Stomach (tissue), 9 donors: Measurements from ENCODE around the gene TBC1D16. TPM values are rescaled to one million over a fixed set of nuclear protein-coding genes. Genes with fewer than 3 reads are reported as not detected.

ENCODE experiments used
- DNase-seq, 2 donors: peaks; one replicate each; pipeline versions ENCODE4 v3.0.0 to v3.0.0-alpha.2; 2013 to 2019
- H3K27ac ChIP-seq, 5 donors: fragments of 200-600 bp in 4 of 5; sonication (generic) in 4 of 5; one replicate each; pipeline ENCODE4 v1.5.1; 2013 to 2019; ENCODE audit warnings: mild to moderate bottlenecking in 1 of 5, moderate library complexity in 1 of 5
- H3K27me3 ChIP-seq, 3 donors: fragments of 200-600 bp; sonication (generic); one replicate each; pipeline ENCODE4 v1.5.1; 2017 to 2019; ENCODE audit warnings: mixed run types in 1 of 3
- H3K36me3 ChIP-seq, 4 donors: fragments of 200-600 bp; sonication (generic); 1 replicate in 3 of 4; 2 replicates in 1 of 4; pipeline ENCODE4 v1.5.1; 2016 to 2019
- H3K4me1 ChIP-seq, 4 donors: fragments of 200-600 bp; sonication (generic); one replicate each; pipeline ENCODE4 v1.5.1; 2016 to 2019
- H3K4me3 ChIP-seq, 4 donors: fragments of 200-600 bp; sonication (generic) in 3 of 4; one replicate each; pipeline ENCODE4 v1.5.1; 2016 to 2019; ENCODE audit warnings: mild to moderate bottlenecking in 1 of 4
- H3K9me3 ChIP-seq, 4 donors: fragments of 200-600 bp; sonication (generic); one replicate each; pipeline ENCODE4 v1.5.1; 2016 to 2019
- EP300 ChIP-seq: sonication (generic); formaldehyde crosslinking; IDR thresholded peaks from one replicate; pipeline ENCODE4 v1.6.1; 2017; ENCODE audit warnings: antibody characterized with exemption
- POLR2A ChIP-seq, 4 donors: fragments of 450-650 bp; IDR thresholded peaks; one replicate each; pipeline ENCODE4 v1.6.1; 2016; ENCODE audit warnings: antibody characterized with exemption in 4 of 4, control low read depth in 2 of 4, mild to moderate bottlenecking in 1 of 4, moderate library complexity in 1 of 4
- POLR2AphosphoS5 ChIP-seq, 3 donors: sonication (generic); formaldehyde crosslinking; IDR thresholded peaks; one replicate each; pipeline ENCODE4 v1.6.1; 2016; ENCODE audit warnings: antibody characterized with exemption in 3 of 3
- WGBS, 5 donors: extraction: QIAGEN DNeasy Blood & Tissue Kit in 3 of 5; methylation state at CpG; one replicate each; pipeline versions ENCODE4 v1.1.5 to v1.1.7; 2013 to 2018; 5-methylcytosine and 5-hydroxymethylcytosine counted together
- intact Hi-C: fragments of 100-400 bp; cut with DNase I; formaldehyde crosslinking; loops from one replicate; pipeline ENCODE4 v1.15.1; 2023; ENCODE audit warnings: low total_unique reads
- polyA plus RNA-seq, 3 donors: library from polyadenylated mRNA; stranded (reverse); fragments of 200-250 nt; gene quantifications; one replicate each; pipeline ENCODE4 v1.2.3, GENCODE V29; 2013
- total RNA-seq, 5 donors: library from RNA; depleted of rRNA; stranded (reverse); fragments of >200 nt; gene quantifications; one replicate each; pipeline versions ENCODE4 v1.1.0 to v1.2.3, GENCODE V29; 2014 to 2016
- TF ChIP-seq, protein P1 (sequence below), 7 experiments: fragments of 450-650 bp in 4 of 7; fragments of 200-600 bp in 3 of 7; sonication (generic) in 3 of 7; IDR thresholded peaks; one replicate each; pipeline ENCODE4 v1.5.1; 2016 to 2019; ENCODE audit warnings: antibody characterized with exemption in 7 of 7, control low read depth in 2 of 7, mild to moderate bottlenecking in 1 of 7
- donor health status: healthy with polysubstance abuse.
- donor health status: Bipolar disorder and iron deficiency.
- donor health status: healthy.

Gene TBC1D16
- total and polyA plus RNA-seq, 8 donors = 3.0 to 22.2 (median 16.8) TPM

DNA sequence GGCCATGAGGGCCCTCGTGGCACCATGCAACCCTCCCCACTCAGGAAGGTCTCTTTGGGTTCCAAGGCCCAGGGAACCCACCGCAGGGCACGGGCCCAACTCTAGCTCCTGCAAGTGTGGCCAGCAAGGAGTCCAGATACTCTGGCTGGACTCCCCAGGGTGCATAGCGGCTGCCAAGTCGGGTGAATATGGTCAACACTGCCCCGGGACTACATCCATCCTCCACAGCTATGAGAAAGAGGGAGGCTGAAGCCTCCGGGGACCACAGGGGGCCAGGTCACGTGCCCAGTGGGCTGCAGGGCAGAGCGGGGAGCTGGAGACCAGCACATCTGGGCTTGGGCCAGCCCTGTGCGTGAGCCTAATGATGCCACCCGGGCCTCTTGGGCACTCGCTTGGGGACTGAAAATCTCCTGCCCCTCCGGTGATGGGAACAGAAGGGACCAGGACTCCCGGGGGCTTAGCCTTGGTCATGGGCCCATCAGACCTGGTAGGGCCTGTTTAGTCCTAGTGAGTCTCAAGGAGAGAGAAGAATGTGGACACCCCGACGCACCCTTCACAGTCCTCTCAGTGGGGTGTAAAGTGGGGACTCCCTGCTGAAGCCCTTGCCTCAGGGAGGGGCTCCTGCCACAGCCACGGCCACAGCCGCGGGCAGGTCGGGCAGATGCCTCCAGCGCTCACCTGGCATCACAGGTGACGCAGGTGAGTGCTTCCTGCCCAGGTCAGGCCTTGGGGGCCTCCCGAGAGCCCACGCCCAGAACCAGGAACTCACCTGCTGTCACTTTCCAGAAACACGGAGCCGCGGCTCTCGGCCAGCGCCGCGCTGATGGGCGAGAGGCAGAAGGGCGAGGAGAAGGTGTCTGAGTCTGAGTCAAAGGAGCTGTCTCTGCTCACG is 26.0 kb downstream of the TBC1D16 start:
- WGBS, 5 donors = 88 to 94% (median 90%) methylated on average over 27 to 34 of the region's 34 CpGs
- H3K4me1 ChIP-seq = peaks cover 5 to 26% (median 21%) of the 10 kb centered on the region in 4 donors
- H3K4me3 ChIP-seq = no peak overlapping the region
- no peaks in the 10 kb centered on the region for H3K27me3 ChIP-seq
- intact Hi-C loops = no loop called here
- no peak for TF ChIP-seq EP300
- TF ChIP-seq, protein P1, sequence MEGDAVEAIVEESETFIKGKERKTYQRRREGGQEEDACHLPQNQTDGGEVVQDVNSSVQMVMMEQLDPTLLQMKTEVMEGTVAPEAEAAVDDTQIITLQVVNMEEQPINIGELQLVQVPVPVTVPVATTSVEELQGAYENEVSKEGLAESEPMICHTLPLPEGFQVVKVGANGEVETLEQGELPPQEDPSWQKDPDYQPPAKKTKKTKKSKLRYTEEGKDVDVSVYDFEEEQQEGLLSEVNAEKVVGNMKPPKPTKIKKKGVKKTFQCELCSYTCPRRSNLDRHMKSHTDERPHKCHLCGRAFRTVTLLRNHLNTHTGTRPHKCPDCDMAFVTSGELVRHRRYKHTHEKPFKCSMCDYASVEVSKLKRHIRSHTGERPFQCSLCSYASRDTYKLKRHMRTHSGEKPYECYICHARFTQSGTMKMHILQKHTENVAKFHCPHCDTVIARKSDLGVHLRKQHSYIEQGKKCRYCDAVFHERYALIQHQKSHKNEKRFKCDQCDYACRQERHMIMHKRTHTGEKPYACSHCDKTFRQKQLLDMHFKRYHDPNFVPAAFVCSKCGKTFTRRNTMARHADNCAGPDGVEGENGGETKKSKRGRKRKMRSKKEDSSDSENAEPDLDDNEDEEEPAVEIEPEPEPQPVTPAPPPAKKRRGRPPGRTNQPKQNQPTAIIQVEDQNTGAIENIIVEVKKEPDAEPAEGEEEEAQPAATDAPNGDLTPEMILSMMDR (IDR thresholded peaks at IDR 0.05) = no peak
- TF ChIP-seq POLR2A (IDR thresholded peaks at IDR 0.05) = no peak
- TF ChIP-seq POLR2AphosphoS5 (IDR thresholded peaks at IDR 0.05) = no peak
- H3K9me3 ChIP-seq = no peaks in the 10 kb centered on the region
- peak overlapping the region in 1 of 5 donors; percentile 50 for H3K27ac ChIP-seq
- H3K36me3 ChIP-seq = peaks cover 21 to 48% (median 45%) of the 10 kb centered on the region in 4 donors
- DNase-seq = no peak

DNA sequence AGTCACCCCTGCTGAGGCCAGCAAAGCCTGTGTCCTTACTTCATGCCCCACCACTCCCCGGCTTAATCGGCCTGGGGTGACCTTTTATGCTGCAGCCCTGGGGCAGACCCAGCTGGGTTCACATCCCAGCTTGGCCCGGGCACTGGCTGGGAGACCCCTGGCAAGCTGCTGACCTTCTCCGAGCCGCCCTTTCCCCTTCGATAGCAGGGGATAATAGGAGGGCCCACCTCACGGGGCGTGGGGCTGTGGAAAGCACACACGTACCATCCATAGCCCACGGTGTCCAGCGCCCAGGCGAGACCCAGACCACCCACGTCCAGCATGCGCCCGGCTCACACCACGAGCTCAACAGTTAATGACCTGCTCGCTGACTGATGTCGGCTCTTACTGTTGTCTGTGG is 26.8 kb downstream of the TBC1D16 start:
- H3K9me3 ChIP-seq = no peaks in the 10 kb centered on the region
- no peaks in the 10 kb centered on the region for H3K27me3 ChIP-seq
- TF ChIP-seq POLR2A (IDR thresholded peaks at IDR 0.05) (no peak), POLR2AphosphoS5 (IDR thresholded peaks at IDR 0.05) (no peak), EP300 (no peak)
- TF ChIP-seq, protein P1 (IDR thresholded peaks at IDR 0.05) = no peak
- DNase-seq = no peak
- H3K4me3 ChIP-seq = no peak overlapping the region
- H3K4me1 ChIP-seq = peaks cover 5 to 26% (median 21%) of the 10 kb centered on the region in 4 donors
- peak overlapping the region; percentile 22 to 51 (median 39) for H3K27ac ChIP-seq
- 60 to 80% (median 69%) methylated on average over 18 of the region's 18 CpGs for WGBS, 5 donors
- intact Hi-C loops = no loop called here
- peaks cover 21 to 48% (median 45%) of the 10 kb centered on the region in 4 donors for H3K36me3 ChIP-seq

DNA sequence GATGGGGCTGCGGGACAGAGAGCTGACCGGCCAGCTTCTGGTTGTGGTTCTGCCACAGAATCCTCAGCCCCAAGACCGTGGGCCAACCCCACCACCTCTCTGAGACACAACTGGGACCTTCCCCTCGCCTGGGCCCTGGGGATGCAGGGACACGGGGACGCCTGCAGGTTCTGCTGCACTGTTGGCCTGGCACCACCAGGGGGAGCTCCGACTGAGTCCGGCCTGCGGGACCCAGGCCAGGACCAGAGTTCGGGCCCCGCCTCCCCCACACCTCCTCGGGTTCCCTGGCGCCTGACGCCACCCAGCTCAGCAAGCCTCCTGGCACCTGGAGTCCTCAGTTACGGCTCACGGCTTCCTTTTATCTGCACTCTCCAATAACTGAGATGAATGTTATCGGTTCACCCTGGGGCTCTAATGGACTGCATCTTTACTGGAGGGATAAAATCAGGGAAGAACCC is 27.3 kb downstream of the TBC1D16 start:
- peak overlapping the region in 4 of 5 donors; percentile 22 to 51 (median 44) for H3K27ac ChIP-seq
- H3K36me3 ChIP-seq = peaks cover 21 to 44% (median 43%) of the 10 kb centered on the region in 4 donors
- intact Hi-C loops = no loop called here
- DNase-seq = peak; percentile 88 to 92
- no peaks in the 10 kb centered on the region for H3K27me3 ChIP-seq
- 10 to 30% (median 14%) methylated on average over 11 to 17 of the region's 17 CpGs for WGBS, 5 donors
- no peak overlapping the region for H3K4me3 ChIP-seq
- H3K4me1 ChIP-seq = peaks cover 5 to 26% (median 21%) of the 10 kb centered on the region in 4 donors
- no peaks in the 10 kb centered on the region for H3K9me3 ChIP-seq
- TF ChIP-seq, protein P1 (IDR thresholded peaks at IDR 0.05) = peak in 5 of 7 experiments; percentile 90 to 97 (median 96)
- TF ChIP-seq POLR2A (IDR thresholded peaks at IDR 0.05) = no peak
- TF ChIP-seq EP300 = no peak
- peak; percentile 21 to 79 (median 23) for TF ChIP-seq POLR2AphosphoS5 (IDR thresholded peaks at IDR 0.05)

DNA sequence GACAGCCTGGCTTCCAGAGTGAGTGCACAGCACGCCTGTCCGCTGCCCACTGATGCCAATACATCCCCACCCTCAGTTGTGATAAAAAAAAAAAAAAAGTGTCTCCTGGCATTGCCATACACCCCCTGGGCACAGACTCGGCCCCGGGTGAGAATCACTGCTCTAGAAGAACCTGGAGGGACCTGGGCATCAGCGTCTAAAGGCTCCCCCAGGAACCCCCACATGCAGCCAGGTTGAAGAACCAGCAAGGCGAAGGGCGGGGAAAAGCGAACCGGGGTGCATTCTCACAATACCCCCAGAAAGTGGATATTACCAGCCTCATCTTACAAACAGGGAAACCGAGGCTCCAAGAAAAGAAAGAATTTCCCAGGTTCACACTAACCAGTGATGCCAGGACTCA is 27.7 kb downstream of the TBC1D16 start:
- no peak for DNase-seq
- intact Hi-C loops = no loop called here
- 75 to 81% (median 77%) methylated on average over 10 of the region's 10 CpGs for WGBS, 5 donors
- TF ChIP-seq POLR2AphosphoS5 (IDR thresholded peaks at IDR 0.05) (no peak), POLR2A (IDR thresholded peaks at IDR 0.05) (no peak), EP300 (no peak)
- TF ChIP-seq, protein P1 (IDR thresholded peaks at IDR 0.05) = no peak
- Histone ChIP-seq H3K4me1 (peaks cover 7 to 30% (median 24%) of the 10 kb centered on the region in 4 donors), H3K27me3 (no peaks in the 10 kb centered on the region), H3K4me3 (no peak overlapping the region), H3K9me3 (no peaks in the 10 kb centered on the region), H3K36me3 (peaks cover 17 to 43% (median 39%) of the 10 kb centered on the region in 4 donors), H3K27ac (no peak overlapping the region)
